HG03097 (cell line): ENCODE results near the gene FGF19.

Source experiments
- ATAC-seq: cut with Tn5 transposase; IDR thresholded peaks from one replicate; pipeline ENCODE4 v1.9.1; 2021; ENCODE audit not compliant: unreplicated experiment, low FRiP score

The FGF19 gene, protein sequence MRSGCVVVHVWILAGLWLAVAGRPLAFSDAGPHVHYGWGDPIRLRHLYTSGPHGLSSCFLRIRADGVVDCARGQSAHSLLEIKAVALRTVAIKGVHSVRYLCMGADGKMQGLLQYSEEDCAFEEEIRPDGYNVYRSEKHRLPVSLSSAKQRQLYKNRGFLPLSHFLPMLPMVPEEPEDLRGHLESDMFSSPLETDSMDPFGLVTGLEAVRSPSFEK

DNA sequence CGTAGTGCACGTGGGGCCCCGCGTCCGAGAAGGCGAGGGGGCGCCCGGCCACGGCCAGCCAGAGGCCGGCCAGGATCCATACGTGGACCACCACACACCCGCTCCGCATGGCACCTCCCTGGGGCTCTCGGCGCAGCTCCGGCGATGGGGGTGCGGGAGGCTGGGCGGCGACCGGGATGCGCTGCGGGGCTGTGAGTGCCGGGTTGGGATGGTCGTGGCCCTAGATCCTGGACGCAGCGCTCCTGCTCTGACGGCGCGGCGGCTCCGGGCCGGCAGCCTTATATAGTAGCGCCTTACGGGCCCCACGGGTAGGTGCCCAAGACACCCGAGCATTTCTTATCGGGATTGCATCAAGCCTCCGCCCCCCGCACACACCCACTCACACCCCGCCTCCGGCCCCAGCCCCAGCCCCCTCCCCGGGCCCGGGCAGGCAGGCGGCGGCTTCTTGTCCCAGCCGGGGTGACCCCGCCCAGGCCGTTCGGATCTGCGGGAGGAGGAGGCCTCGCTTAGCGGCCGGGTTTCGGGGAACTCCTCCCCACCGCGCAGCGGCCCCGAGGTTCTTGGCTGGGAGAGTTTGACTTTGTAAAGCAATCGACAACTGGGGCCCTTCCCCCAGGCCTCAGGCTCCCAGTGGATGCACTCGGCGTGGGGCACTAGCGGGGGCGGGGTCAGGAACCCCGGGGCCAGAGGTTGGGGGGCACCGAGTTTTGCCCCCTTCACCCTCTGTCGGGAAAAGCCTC lies at the start of gene FGF19:
Gene FGF19 (minus strand): TSS at position 255 of the 740 bp plus-strand sequence. CDS start 146 bp downstream, at position 109.
- ATAC-seq = no peak

- ATAC-seq = no peak
These were observed 49.1 kb upstream of the FGF19 start for GRCh38 chr11:69752890-69753289.

DNA sequence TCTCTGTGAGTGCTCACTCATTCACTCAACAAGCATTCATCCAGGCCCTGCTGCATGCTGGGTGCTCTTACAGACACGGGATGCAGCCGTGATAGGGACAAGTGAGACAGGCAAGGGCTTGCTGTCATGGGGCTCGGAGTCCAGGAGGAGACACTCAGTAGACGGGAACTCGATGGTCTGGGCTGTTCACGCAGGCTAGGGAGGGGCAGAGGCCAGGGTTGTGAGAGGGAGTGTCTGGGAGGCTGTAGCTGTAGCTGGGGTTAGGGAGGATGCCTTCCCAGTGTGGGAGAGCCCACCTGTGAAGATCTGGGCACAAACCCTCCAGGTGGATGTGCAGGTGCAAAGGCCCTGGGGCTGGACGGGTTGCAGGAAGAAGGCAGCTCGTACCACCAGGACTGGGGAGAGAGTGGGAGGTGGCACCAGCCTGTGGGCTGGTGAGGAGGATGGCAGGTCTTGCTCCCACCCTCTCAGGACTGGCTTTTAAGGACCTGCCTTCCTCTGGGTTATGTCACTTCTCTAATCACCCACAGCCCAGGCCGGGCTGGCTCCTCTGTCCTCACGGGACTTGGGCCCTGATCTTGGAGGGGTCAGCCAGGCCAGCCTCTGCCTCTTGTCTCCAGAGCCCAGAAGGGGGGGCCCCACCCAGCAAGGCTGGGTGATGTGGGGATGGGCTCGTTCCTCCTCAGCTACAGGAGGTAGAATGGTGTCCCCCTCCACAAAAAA lies 47.2 kb upstream of the FGF19 start:
- no peak for ATAC-seq

DNA sequence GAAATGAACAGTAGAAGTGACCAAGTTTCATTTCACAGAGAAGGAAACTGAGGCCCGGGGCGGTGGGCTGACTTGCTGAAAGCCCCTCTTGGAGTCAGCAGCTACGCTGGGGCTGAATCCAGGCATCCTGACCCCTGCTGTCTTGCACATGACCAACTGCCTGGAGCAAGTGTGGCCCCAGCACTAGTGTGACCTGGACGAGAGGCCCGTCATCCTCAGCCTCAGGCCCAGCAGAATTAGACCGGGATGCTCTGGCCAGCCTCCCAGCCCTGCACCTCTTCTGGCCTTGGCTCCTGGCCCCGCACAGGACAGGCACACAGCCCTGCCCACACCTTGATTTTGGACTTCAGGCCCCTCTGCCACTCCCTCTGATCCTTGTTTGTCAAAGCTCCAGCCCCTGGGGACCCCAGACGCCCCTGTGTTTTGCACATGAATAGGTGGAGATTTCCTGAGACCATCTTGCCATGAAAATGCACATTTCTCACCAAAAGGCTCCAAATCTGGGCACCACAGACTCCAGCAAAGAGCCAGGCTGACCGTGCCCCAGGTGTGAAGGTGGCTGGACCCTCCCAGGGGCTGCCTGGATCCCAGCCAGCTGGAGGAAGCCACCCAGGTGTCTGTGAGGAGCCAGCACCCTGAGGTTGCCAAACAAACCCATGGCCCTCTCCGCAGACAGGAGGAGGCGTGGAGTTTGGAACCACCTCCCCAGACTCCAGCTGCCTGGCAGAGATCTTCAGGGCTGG lies 46.5 kb upstream of the FGF19 start:
- ATAC-seq = no peak

DNA sequence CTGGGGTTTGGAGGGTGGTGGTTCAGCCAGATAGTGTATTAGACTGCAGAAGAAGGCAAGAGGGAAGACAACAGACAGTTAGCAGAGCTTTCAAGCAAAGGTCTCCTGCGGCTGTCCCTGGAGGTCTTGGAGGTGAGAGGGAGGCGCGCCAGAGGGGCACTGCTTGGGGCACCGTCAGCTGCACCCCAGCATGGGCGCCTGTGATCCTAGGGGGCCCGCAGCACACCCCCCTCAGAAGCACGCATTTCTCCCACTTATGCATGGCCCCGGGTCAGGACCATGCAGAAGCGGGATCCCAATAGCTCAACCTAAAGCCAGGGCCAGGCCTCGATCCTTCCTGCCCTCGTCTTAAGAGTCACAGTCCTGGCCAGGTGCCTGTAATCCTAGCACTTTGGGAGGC lies 44.8 kb upstream of the FGF19 start:
- ATAC-seq = no peak

DNA sequence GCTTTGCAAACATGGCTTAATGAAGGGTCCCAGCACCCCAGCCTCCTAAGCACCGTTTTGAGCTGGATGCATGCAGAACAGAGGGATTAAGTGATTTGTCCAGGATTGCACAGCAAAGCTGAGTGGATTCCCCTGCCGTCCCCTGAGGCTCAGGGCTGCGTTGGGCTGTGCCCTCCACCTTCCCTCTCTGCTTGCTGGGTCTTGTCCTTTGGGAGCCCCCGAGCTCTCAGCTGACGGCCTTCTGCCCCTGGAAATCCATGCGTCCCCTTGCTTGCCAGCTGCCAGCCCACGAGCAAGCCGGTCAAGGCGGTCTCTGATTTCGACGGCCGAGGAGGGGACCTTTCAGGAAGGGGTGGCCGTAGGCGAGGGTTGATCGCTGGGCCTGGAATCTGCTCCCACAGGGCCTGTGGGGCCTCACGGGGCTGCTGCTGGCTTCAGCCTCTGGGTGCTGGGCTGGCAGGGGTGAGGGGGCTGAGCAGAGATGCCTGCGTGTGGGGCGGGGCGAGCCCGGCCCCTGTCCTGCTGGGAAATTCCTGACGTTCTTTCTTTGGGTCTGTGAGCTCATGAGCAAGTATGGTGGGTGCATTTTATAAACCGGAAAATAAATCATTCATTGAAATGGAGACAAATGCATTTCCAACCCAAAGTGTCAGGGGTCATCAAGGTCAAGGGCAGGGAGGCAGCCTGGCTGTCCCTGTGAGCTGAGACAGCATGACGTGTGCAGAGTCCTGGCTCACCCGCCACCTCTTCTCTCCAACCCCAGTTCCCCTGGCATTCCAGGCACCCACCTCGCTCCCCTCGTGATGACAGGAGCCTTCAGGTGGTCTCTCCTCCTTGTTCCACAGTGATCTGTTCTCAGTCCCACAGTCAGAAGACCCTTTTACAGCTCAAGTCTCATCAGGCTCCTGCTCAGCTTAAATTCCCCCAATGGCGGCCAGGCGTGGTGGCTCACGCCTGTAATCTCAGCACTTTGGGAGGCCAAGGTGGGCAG lies 43.2 kb upstream of the FGF19 start:
- no peak for ATAC-seq

DNA sequence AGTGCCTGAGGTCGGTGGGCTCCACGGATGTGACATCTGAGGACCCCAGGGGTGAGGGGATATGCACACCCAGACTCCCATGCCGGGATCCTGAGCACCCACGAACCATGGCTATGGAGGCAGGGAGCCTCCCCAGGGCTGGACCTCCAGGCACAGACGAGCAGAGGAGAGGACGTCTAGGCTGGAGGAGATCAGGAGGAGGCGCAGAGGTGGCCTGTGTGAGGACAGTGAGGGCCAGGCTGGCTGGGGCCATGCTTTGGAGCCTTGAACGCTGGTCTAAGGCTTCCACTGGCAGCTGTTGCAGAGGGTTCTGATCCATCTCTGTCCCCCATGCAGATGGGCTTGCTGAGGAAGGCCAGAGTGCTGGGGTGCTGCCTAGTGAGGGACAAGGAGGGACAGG lies 42.3 kb upstream of the FGF19 start:
- ATAC-seq = no peak

- ATAC-seq = no peak
These were observed 41.4 kb upstream of the FGF19 start for GRCh38 chr11:69745201-69745600.

DNA sequence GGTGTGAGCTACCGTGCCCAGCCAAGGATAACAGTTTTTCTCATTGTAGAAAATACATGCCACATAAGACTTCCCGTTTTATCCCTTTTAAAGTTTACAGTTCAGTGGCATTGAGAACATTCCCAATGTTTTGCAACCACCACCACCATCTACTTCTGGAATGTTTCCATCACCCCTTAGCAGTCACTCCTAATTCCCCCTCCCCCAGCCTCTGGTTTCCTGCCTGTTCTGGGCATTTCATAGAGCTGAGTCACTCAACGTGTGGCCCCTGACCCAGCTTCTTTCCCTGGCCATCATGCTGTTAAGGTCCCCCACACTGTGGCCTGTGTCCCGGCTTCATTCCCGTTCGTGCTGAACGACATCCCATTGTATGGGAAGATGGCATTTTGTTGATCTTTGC lies 40.6 kb upstream of the FGF19 start:
- no peak for ATAC-seq

- ATAC-seq = no peak
These were observed 31.0 kb upstream of the FGF19 start for GRCh38 chr11:69734841-69735240.

GRCh38 chr11:69734367-69734766 lies 30.5 kb upstream of the FGF19 start:
- ATAC-seq = no peak

- ATAC-seq = no peak
These were observed 29.1 kb upstream of the FGF19 start for GRCh38 chr11:69732910-69733309.

DNA sequence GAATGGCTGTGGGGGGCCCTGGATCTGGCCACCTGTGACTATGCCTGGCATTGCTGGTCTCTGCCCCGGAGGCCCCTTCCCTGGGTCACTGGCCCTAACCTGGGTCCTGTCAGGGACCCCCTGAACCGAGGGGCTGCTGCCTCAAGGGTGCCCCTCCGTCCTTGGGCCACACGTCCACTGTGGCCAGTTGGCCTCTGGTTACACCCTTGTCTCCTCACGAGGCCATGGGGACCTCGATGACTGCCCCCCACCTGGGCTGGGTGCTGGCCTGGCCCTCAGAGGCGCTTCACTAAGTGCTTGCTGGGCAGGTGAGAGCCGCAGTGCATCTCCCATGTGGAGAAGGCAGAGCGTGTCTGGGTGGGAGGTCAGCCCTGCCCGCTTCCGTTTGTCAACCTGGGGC lies 27.3 kb upstream of the FGF19 start:
- ATAC-seq = no peak

GRCh38 chr11:69730500-69730899 lies 26.7 kb upstream of the FGF19 start:
- ATAC-seq = no peak

- no peak for ATAC-seq
These were observed 25.4 kb upstream of the FGF19 start for GRCh38 chr11:69729252-69729651.

DNA sequence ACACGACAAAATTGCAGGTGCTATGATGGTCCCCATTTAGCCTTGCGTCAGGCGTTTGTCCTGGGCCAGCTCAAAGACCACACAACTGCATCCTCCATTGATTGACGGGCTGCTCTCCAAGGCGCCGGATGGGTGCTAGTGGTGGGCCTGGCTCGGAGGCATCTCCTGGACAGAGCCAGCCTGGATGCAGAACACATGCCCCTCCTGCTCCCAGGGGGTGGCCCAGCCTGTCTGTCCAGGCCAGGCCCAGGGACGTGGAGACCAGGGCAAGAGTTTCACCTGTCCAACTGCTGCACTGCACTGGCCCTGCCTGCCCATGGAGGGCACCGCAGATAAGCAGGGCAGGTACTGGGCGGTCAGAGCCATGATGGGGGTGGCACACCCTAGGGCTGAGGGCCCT lies 23.4 kb upstream of the FGF19 start:
- no peak for ATAC-seq

DNA sequence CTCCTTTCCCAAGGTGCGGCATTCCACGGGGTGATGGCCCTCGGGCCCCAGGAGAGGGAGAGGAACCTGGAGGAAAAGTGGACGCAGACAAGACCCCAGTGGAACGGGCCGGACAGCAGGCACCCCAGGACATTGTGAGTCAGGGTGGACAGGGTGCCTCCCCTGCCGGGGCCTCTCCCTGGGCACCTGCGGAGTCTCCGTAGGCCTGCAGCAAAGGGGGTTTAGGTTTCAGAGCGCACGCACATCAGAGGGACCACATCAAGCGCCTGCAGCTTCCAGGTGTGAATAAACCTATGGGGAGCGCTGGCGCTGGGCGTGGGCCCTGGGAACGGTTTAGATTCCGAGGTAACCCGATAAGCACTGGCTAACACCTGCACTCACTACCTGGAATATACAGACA lies 22.7 kb upstream of the FGF19 start:
- ATAC-seq = no peak

GRCh38 chr11:69726019-69726418 lies 22.2 kb upstream of the FGF19 start:
- no peak for ATAC-seq

DNA sequence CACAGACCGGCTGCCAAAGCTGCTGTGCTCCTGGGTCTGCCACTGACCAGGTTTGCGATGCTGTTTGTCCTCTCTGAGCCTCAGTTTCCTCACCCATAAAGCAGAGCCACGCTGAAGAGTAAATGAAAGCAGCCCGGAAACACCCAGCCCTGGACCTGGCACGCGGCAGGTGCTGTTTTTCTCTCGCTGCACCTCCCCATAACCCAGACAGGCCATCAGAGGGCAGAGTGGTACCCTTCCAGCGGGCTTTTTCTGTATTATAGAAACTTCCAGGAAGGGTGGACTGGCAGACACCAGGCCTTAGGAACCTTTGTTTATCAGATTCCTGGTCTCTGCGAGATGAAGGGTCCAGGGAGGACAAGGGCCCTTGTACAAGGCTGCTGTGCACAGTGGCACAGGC lies 17.9 kb upstream of the FGF19 start:
- no peak for ATAC-seq

- ATAC-seq = no peak
These were observed 17.3 kb upstream of the FGF19 start for GRCh38 chr11:69721106-69721505.
